ENCODE results near the gene SLC49A3. TPM values are rescaled to one million over a fixed set of nuclear protein-coding genes. Genes with fewer than 3 reads are reported as not detected.

The SLC49A3 gene
- total and polyA plus RNA-seq, 10 of the 15 experiments (the other 5 are each of a cell fraction or from before 2014, with no cell fraction given), result 0.09 to 0.85 (median 0.18) TPM; not detected in 4

DNA sequence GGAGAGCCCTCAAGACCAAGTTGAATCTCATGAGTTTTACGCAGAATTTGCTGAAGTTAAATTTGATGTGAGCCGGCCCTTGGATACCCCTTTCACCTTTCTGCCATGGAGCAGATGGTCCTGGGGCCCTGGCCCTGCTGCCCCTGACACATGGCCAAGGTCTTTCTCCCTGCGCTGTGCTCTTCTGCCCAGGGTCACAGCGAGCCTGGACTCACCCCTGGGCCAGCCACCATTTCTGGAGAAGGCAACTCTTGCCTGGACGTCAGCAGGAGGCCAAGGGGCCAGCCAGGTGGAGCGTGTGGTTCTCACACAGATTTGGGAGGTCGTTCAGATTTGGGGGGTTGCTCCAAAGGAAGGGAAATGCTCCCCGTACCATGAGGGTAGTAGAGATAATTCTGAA lies 46.6 kb upstream of the SLC49A3 start:
- H3K9ac ChIP-seq (ENCODE audit: control insufficient read depth, insufficient read depth, low read length), result no peak overlapping the region

GRCh38 chr4:734951-735350 lies 46.0 kb upstream of the SLC49A3 start:
- CTCF ChIA-PET, result no interaction called here
- Histone ChIP-seq H3K79me2 (ENCODE audit: control insufficient read depth, insufficient read depth, low read length) (no peaks in the 10 kb centered on the region), H3K4me3 (no peak overlapping the region), H3K4me1 (ENCODE audit: control insufficient read depth, insufficient read depth, low read length) (no peaks in the 10 kb centered on the region), H3K4me2 (ENCODE audit: control insufficient read depth, insufficient read depth) (no peak overlapping the region), H3K9me3 (replicated peaks; ENCODE audit: control insufficient read depth, insufficient read depth, low read length) (no peaks in the 10 kb centered on the region; the same call in 2 of the 3 replicates), H4K20me1 (ENCODE audit: control insufficient read depth, insufficient read depth) (no peaks in the 10 kb centered on the region), H3K27ac (ENCODE audit: control insufficient read depth, insufficient read depth) (no peak overlapping the region), H3K27me3 (replicated peaks in 1 of 2; ENCODE audit: control insufficient read depth in 2 of 2, insufficient read depth in 2 of 2, low read length in 1 of 2) (no peaks in the 10 kb centered on the region), H2AFZ (ENCODE audit: control insufficient read depth, low read depth, low read length) (no peak overlapping the region), H3K9ac (ENCODE audit: control insufficient read depth, insufficient read depth, low read length) (no peak overlapping the region), H3K36me3 (ENCODE audit: control insufficient read depth in 2 of 2, insufficient read depth in 2 of 2, low read length in 1 of 2) (peaks cover 19 to 32% of the 10 kb centered on the region in 2 experiments; a peak in 3 of 4 replicates)
- 100% methylated on average over 9 of the region's 9 CpGs for WGBS (ENCODE audit: insufficient coverage, insufficient replicate concordance, low lambda C conversion rate, missing lambda C conversion rate)
- RAD21 ChIA-PET (ENCODE audit: unreplicated experiment), result no interaction called here
- POLR2A ChIA-PET, result interaction anchor here (0.6 kb wide), 1 partner anchor 467 kb away, joined by 4 read pairs; no protein-coding TSS in a partner anchor
- in situ Hi-C loops (cut with MboI) (no loop called here), intact Hi-C loops (cut with micrococcal nuclease; ENCODE audit: unreplicated experiment) (no loop called here)
- FAIRE-seq (no peak), ATAC-seq (no peak), DNase-seq (ENCODE audit: low read depth, low spot score) (no peak)
- BruUV-seq (replicated peaks), result no TSS peak
- SMC1A ChIA-PET (ENCODE audit: uncharacterized antibody, unreplicated experiment), result no interaction called here
- TF ChIP-seq, protein P1, sequence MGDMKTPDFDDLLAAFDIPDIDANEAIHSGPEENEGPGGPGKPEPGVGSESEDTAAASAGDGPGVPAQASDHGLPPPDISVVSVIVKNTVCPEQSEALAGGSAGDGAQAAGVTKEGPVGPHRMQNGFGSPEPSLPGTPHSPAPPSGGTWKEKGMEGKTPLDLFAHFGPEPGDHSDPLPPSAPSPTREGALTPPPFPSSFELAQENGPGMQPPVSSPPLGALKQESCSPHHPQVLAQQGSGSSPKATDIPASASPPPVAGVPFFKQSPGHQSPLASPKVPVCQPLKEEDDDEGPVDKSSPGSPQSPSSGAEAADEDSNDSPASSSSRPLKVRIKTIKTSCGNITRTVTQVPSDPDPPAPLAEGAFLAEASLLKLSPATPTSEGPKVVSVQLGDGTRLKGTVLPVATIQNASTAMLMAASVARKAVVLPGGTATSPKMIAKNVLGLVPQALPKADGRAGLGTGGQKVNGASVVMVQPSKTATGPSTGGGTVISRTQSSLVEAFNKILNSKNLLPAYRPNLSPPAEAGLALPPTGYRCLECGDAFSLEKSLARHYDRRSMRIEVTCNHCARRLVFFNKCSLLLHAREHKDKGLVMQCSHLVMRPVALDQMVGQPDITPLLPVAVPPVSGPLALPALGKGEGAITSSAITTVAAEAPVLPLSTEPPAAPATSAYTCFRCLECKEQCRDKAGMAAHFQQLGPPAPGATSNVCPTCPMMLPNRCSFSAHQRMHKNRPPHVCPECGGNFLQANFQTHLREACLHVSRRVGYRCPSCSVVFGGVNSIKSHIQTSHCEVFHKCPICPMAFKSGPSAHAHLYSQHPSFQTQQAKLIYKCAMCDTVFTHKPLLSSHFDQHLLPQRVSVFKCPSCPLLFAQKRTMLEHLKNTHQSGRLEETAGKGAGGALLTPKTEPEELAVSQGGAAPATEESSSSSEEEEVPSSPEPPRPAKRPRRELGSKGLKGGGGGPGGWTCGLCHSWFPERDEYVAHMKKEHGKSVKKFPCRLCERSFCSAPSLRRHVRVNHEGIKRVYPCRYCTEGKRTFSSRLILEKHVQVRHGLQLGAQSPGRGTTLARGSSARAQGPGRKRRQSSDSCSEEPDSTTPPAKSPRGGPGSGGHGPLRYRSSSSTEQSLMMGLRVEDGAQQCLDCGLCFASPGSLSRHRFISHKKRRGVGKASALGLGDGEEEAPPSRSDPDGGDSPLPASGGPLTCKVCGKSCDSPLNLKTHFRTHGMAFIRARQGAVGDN (IDR thresholded peaks at IDR 0.05), result no peak
- TF ChIP-seq NR2F1 (conservative IDR thresholded peaks at IDR 0.05) (no peak), ZBED1 (IDR thresholded peaks at IDR 0.05; ENCODE audit: borderline replicate concordance) (no peak), RFX5 (IDR thresholded peaks at IDR 0.05; ENCODE audit: low read depth, low read length) (no peak), ATF2 (IDR thresholded peaks at IDR 0.05; ENCODE audit: low read length) (no peak), EGR1 (IDR thresholded peaks at IDR 0.05; ENCODE audit: borderline replicate concordance in 1 of 2, low read depth in 2 of 2, low read length in 2 of 2) (no peak), CREB1 (IDR thresholded peaks at IDR 0.05; ENCODE audit: low read depth) (no peak), BHLHE40 (IDR thresholded peaks at IDR 0.05; ENCODE audit: borderline replicate concordance in 1 of 2, low read depth in 2 of 2, low read length in 1 of 2) (no peak)

More for the DNA sequence above, 46.6 kb upstream of the SLC49A3 start:
- Histone ChIP-seq H3K27ac (ENCODE audit: control insufficient read depth, insufficient read depth) (no peak overlapping the region), H3K9me3 (replicated peaks; ENCODE audit: control insufficient read depth, insufficient read depth, low read length) (no peaks in the 10 kb centered on the region; the same call in 2 of the 3 replicates), H3K4me2 (ENCODE audit: control insufficient read depth, insufficient read depth) (no peak overlapping the region), H3K36me3 (ENCODE audit: control insufficient read depth in 2 of 2, insufficient read depth in 2 of 2, low read length in 1 of 2) (peaks cover 18 to 31% of the 10 kb centered on the region in 2 experiments; a peak in 3 of 4 replicates), H3K4me3 (no peak overlapping the region), H3K27me3 (replicated peaks in 1 of 2; ENCODE audit: control insufficient read depth in 2 of 2, insufficient read depth in 2 of 2, low read length in 1 of 2) (no peaks in the 10 kb centered on the region), H2AFZ (ENCODE audit: control insufficient read depth, low read depth, low read length) (no peak overlapping the region), H4K20me1 (ENCODE audit: control insufficient read depth, insufficient read depth) (no peaks in the 10 kb centered on the region), H3K4me1 (ENCODE audit: control insufficient read depth, insufficient read depth, low read length) (no peaks in the 10 kb centered on the region), H3K79me2 (ENCODE audit: control insufficient read depth, insufficient read depth, low read length) (no peaks in the 10 kb centered on the region)
- RAD21 ChIA-PET (ENCODE audit: unreplicated experiment), result no interaction called here
- DNase-seq (ENCODE audit: low read depth, low spot score) (no peak), ATAC-seq (no peak), FAIRE-seq (no peak)
- BruUV-seq (replicated peaks), result no TSS peak
- in situ Hi-C loops (cut with MboI) (no loop called here), intact Hi-C loops (cut with micrococcal nuclease; ENCODE audit: unreplicated experiment) (no loop called here)
- TF ChIP-seq, protein P2, sequence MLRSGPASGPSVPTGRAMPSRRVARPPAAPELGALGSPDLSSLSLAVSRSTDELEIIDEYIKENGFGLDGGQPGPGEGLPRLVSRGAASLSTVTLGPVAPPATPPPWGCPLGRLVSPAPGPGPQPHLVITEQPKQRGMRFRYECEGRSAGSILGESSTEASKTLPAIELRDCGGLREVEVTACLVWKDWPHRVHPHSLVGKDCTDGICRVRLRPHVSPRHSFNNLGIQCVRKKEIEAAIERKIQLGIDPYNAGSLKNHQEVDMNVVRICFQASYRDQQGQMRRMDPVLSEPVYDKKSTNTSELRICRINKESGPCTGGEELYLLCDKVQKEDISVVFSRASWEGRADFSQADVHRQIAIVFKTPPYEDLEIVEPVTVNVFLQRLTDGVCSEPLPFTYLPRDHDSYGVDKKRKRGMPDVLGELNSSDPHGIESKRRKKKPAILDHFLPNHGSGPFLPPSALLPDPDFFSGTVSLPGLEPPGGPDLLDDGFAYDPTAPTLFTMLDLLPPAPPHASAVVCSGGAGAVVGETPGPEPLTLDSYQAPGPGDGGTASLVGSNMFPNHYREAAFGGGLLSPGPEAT (IDR thresholded peaks at IDR 0.05; ENCODE audit: low read depth), result no peak
- no peak for TF ChIP-seq HDAC6 (IDR thresholded peaks at IDR 0.05; ENCODE audit: unreplicated experiment)
- WGBS (ENCODE audit: insufficient coverage, insufficient replicate concordance, low lambda C conversion rate, missing lambda C conversion rate), result over 99% methylated on average over 7 of the region's 8 CpGs
- SMC1A ChIA-PET (ENCODE audit: uncharacterized antibody, unreplicated experiment), result no interaction called here
- CTCF ChIA-PET, result no interaction called here
- POLR2A ChIA-PET, result no interaction called here

Measured in GM12878 (cell line).